ENCODE measurements around the gene KDM4C.

KDM4C gene

GRCh38 chr9:6899274-6899673, 141.5 kb downstream of the KDM4C start:
- no peak for DNase-seq

- no peak for DNase-seq
These were observed 142.7 kb downstream of the KDM4C start for GRCh38 chr9:6900440-6900883.

- no peak for DNase-seq
These were observed 143.4 kb downstream of the KDM4C start for GRCh38 chr9:6901180-6901579.

- no peak for DNase-seq
These were observed 144.7 kb downstream of the KDM4C start for GRCh38 chr9:6902423-6902822.

- no peak for DNase-seq
These were observed 146.6 kb downstream of the KDM4C start for GRCh38 chr9:6904371-6904770.

- no peak for DNase-seq
These were observed 148.1 kb downstream of the KDM4C start for GRCh38 chr9:6905850-6906375.

- DNase-seq, result peak in 2 of 58 donors; percentile 3 to 21
These were observed 150.1 kb downstream of the KDM4C start for GRCh38 chr9:6907772-6908381.

- DNase-seq, result no peak
These were observed 151.4 kb downstream of the KDM4C start for GRCh38 chr9:6909181-6909580.

GRCh38 chr9:6910032-6910431, 152.3 kb downstream of the KDM4C start:
- no peak for DNase-seq

- DNase-seq, result no peak
These were observed 152.7 kb downstream of the KDM4C start for GRCh38 chr9:6910497-6910896.

GRCh38 chr9:6911901-6912638, 154.3 kb downstream of the KDM4C start:
- peak in 6 of 58 donors; percentile 2 to 38 (median 9) for DNase-seq

- DNase-seq, result no peak
These were observed 157.9 kb downstream of the KDM4C start for GRCh38 chr9:6915635-6916034.

GRCh38 chr9:6917162-6917561, 159.4 kb downstream of the KDM4C start:
- DNase-seq, result no peak

GRCh38 chr9:6920041-6920440, 162.3 kb downstream of the KDM4C start:
- DNase-seq, result no peak

GRCh38 chr9:6921315-6921714, 163.5 kb downstream of the KDM4C start:
- no peak for DNase-seq

- no peak for DNase-seq
These were observed 164.4 kb downstream of the KDM4C start for GRCh38 chr9:6922124-6922676.

GRCh38 chr9:6922680-6923079, 164.9 kb downstream of the KDM4C start:
- no peak for DNase-seq

- no peak for DNase-seq
These were observed 165.3 kb downstream of the KDM4C start for GRCh38 chr9:6923086-6923485.

- no peak for DNase-seq
These were observed 166.4 kb downstream of the KDM4C start for GRCh38 chr9:6924149-6924548.

- DNase-seq, result peak in 14 of 58 donors; percentile 5 to 34 (median 10)
These were observed 167.3 kb downstream of the KDM4C start for GRCh38 chr9:6924988-6925563.

- DNase-seq, result no peak
These were observed 168.1 kb downstream of the KDM4C start for GRCh38 chr9:6925836-6926235.

GRCh38 chr9:6926436-6926835, 168.7 kb downstream of the KDM4C start:
- DNase-seq, result no peak
